GM12878 (cell line): ENCODE measurements around the gene BBS5. TPM values are rescaled to one million over a fixed set of nuclear protein-coding genes. Genes with fewer than 3 reads are reported as not detected.
A peak's percentile ranks its signal among the peaks of the same experiment; 100 is the strongest.

Experiments used
- CBFB ChIP-seq: IDR thresholded peaks from 2 replicates; pipeline ENCODE4 v1.6.1; 2016; ENCODE audit warnings: antibody characterized with exemption, low read depth
- CEBPZ ChIP-seq: fragments of 150-350 bp; IDR thresholded peaks from 2 replicates; pipeline ENCODE4 v1.6.1; 2016; ENCODE audit warnings: low read depth, low read length
- CHD1 ChIP-seq: IDR thresholded peaks from 2 replicates; pipeline ENCODE4 v1.6.1; 2012; ENCODE audit warnings: low read depth, low read length, improper control_type of control experiment
- CTCF ChIP-seq, 3 experiments: IDR thresholded peaks in 2 of 3; conservative IDR thresholded peaks in 1 of 3; 2 replicates each; pipeline ENCODE4 v1.5.1; 2011; ENCODE audit warnings: low read depth in 3 of 3, low read length in 3 of 3, mild to moderate bottlenecking in 3 of 3, control low read depth in 2 of 3, moderate library complexity in 2 of 3, inconsistent platforms in 1 of 3, mixed read lengths in 1 of 3; ENCODE audit not compliant: control insufficient read depth in 2 of 3, insufficient read depth in 1 of 3; ENCODE audit errors: extremely low read depth in 1 of 3
- E2F4 ChIP-seq: IDR thresholded peaks from 2 replicates; pipeline ENCODE4 v1.6.1; 2012; ENCODE audit warnings: low read depth, low read length, improper control_type of control experiment
- IKZF1 ChIP-seq: fragments of 450-650 bp; conservative IDR thresholded peaks from 2 replicates; pipeline ENCODE4 v1.6.1; 2017; ENCODE audit warnings: antibody characterized with exemption, mild to moderate bottlenecking
- KAT2A ChIP-seq: conservative IDR thresholded peaks from 2 replicates; pipeline ENCODE4 v1.6.1; 2011; ENCODE audit warnings: low read depth, low read length; ENCODE audit not compliant: control insufficient read depth
- MXI1 ChIP-seq: fragments of 150-350 bp; IDR thresholded peaks from 2 replicates; pipeline ENCODE4 v1.6.1; 2011; ENCODE audit warnings: low read depth, mild to moderate bottlenecking, inconsistent platforms, low read length, improper control_type of control experiment
- NBN ChIP-seq: fragments of 450-650 bp; IDR thresholded peaks from 2 replicates; pipeline ENCODE4 v1.6.1; 2016
- NFYA ChIP-seq: IDR thresholded peaks from 2 replicates; pipeline ENCODE4 v1.6.1; 2011; ENCODE audit warnings: low read depth, mild to moderate bottlenecking, low read length, improper control_type of control experiment, borderline replicate concordance
- NKRF ChIP-seq: fragments of 450-650 bp; conservative IDR thresholded peaks from 2 replicates; pipeline ENCODE4 v1.6.1; 2017; ENCODE audit warnings: mild to moderate bottlenecking, moderate library complexity
- NR2C1 ChIP-seq: fragments of 450-650 bp; IDR thresholded peaks from 2 replicates; pipeline ENCODE4 v1.6.1; 2017; ENCODE audit warnings: antibody characterized with exemption, mild to moderate bottlenecking, moderate library complexity
- POLR2AphosphoS5 ChIP-seq: IDR thresholded peaks from 2 replicates; pipeline ENCODE4 v1.6.1; 2011; ENCODE audit warnings: mild to moderate bottlenecking, low read length, inconsistent platforms
- RB1 ChIP-seq: fragments of 450-650 bp; formaldehyde crosslinking; IDR thresholded peaks from 2 replicates; pipeline ENCODE4 v1.6.1; 2017; ENCODE audit warnings: mild to moderate bottlenecking, borderline replicate concordance
- SMARCA5 ChIP-seq: fragments of 450-650 bp; IDR thresholded peaks from 2 replicates; pipeline ENCODE4 v1.6.1; 2017; ENCODE audit warnings: mild to moderate bottlenecking
- STAT1 ChIP-seq: fragments of 450-650 bp; conservative IDR thresholded peaks from 2 replicates; pipeline ENCODE4 v1.6.1; 2014; ENCODE audit warnings: antibody characterized with exemption, mild to moderate bottlenecking
- ZNF687 ChIP-seq: fragments of 450-650 bp; IDR thresholded peaks from 2 replicates; pipeline ENCODE4 v1.6.1; 2017; ENCODE audit warnings: mild to moderate bottlenecking, moderate library complexity
- polyA plus RNA-seq, 11 experiments: library from polyadenylated mRNA; depleted of rRNA in 4 of 11; unstranded in 6 of 11; stranded (reverse) in 5 of 11; fragments of >200 nt; fragmentation: Nextera tagmentation in 4 of 11; fragmentation: Illumina TruSeq in 1 of 11; extraction: Ambion mirVana in 4 of 11; extraction: Trizol in 1 of 11; gene quantifications; 1 replicate in 1 of 11; 2 replicates in 10 of 11; pipeline versions ENCODE4 v1.2.1 to v1.2.3, GENCODE V29; 2011 to 2016; ENCODE audit warnings: inconsistent platforms in 2 of 11, missing spikeins in 2 of 11, low read depth in 1 of 11
- total RNA-seq, 4 experiments: library from RNA; depleted of rRNA in 3 of 4; stranded (reverse); fragments of >200 nt in 3 of 4; fragmentation: Illumina TruSeq in 1 of 4; extraction: Trizol in 1 of 4; gene quantifications; 2 replicates each; pipeline versions ENCODE4 v1.2.1 to v1.2.3, GENCODE V29; 2013 to 2021

BBS5 gene
- total and polyA plus RNA-seq, 10 of the 15 experiments (the other 5 are each of a cell fraction or from before 2014, with no cell fraction given), result 0.56 to 3.4 (median 1.6) TPM

GRCh38 chr2:169479257-169480078 lies at the start of gene BBS5 (continued):
- TF ChIP-seq CTCF (IDR thresholded peaks at IDR 0.05 in 2 of 3, conservative IDR thresholded peaks at IDR 0.05 in 1 of 3; ENCODE audit: control insufficient read depth in 2 of 3, extremely low read depth in 1 of 3, insufficient read depth in 1 of 3, low read depth in 3 of 3, low read length in 3 of 3) (peak; percentile 49 to 55 (median 50); a peak in 5 of 6 replicates), IKZF1 (peak; percentile 75), MXI1 (peak; percentile 88), NFYA (no peak), NR2C1 (no peak), CBFB (0 out of 2 replicates have a peak, but pooled peaks have one; percentile 45), SMARCA5 (0 out of 2 replicates have a peak, but pooled peaks have one; percentile 49), E2F4 (no peak), STAT1 (no peak), POLR2AphosphoS5 (no peak), NKRF (peak; percentile 95), CEBPZ (no peak), CHD1 (no peak), RB1 (no peak; the same call in 1 of the 2 replicates), NBN (no peak), KAT2A (no peak), ZNF687 (peak; percentile 28; the same call in 1 of the 2 replicates)
